Activated B cell treated with CpG ODN at 0.5 μM for 24 hours (primary cell): ENCODE data around the gene CDC16. TPM values are rescaled to one million over a fixed set of nuclear protein-coding genes. Genes with fewer than 3 reads are reported as not detected.

ENCODE experiments used
- ATAC-seq: fragments of 200-7000 bp; cut with Tn5 transposase; one replicate; pipeline ENCODE4 v1.10.0; 2021; ENCODE audit warnings: low read depth, mild to moderate bottlenecking, moderate library complexity
- CTCF ChIA-PET: fragments of 350-600 bp; sonication (Branson Sonifier 250); formaldehyde crosslinking; loops from one replicate; lab custom pipeline; 2021; ENCODE audit warnings: antibody characterized with exemption; lab: Charles Lee
- POLR2A ChIA-PET: fragments of 350-600 bp; sonication (Branson Sonifier 250); formaldehyde crosslinking; loops from one replicate; lab custom pipeline; 2021; ENCODE audit warnings: antibody characterized with exemption; lab: Charles Lee
- DNase-seq: peaks from one replicate; pipeline ENCODE4 v3.0.0; 2022
- H3K27ac Mint-ChIP-seq: one replicate; pipeline ENCODE4 v1.8.0; 2020; ENCODE audit warnings: mixed read lengths
- H3K27me3 Mint-ChIP-seq: one replicate; pipeline ENCODE4 v1.8.0; 2021; ENCODE audit warnings: mixed read lengths
- H3K36me3 Mint-ChIP-seq: one replicate; pipeline ENCODE4 v1.8.0; 2021; ENCODE audit warnings: low read depth, mixed read lengths
- H3K4me1 Mint-ChIP-seq: one replicate; pipeline ENCODE4 v1.8.0; 2021; ENCODE audit warnings: mixed read lengths
- H3K4me3 Mint-ChIP-seq: one replicate; pipeline ENCODE4 v1.8.0; 2020; ENCODE audit warnings: mild to moderate bottlenecking, mixed read lengths
- H3K9me3 Mint-ChIP-seq: one replicate; pipeline ENCODE4 v1.8.0; 2020; ENCODE audit warnings: mixed read lengths
- intact Hi-C: fragments of 100-400 bp; cut with micrococcal nuclease; formaldehyde crosslinking; loops from one replicate; pipeline ENCODE4 v1.15.1; 2024
- total RNA-seq: library from RNA; stranded (reverse); gene quantifications from 2 replicates; pipeline ENCODE4 v1.2.3, GENCODE V29; 2022
- TF ChIP-seq, protein P1 (sequence below): fragments of 200-600 bp; IDR thresholded peaks from one replicate; pipeline ENCODE4 v1.8.0; 2022; ENCODE audit warnings: antibody characterized with exemption, mild to moderate bottlenecking

CDC16 gene
- total RNA-seq, 1 donor from 2014 or later, result 98.0 TPM

DNA sequence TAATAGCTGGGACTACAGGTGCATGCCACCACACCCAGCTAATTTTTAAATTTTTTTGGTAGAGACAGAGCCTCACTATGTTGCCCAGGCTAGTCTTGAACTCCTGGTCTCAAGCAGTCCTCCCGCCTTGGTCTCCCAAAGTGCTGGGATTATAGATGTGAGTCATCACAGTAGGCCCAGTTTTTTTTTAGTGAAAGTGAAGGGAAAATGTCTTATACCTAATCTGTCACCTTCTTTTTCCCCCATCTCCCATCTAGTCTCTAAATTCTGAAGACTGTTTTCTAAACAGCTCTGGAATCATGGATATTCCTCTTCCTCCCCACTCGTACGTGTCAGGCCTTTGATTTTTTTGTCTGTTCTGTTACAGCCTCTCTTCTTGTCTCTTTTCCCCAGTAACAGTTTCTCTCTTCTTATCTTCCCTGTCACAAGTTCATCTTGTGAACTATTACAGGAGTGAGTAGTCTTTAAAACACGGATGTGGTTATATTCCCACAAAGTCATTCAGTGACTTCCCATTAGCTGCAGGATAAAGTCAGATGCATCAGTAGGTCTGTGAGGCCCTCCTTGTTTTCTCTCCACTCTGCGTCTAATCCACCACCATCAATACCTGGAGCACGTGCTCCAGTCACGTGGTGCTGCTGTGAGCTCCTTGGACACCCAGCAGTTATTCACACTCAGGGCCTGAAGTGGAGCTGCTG is 2.9 kb downstream of the CDC16 start:
- DNase-seq (no peak), ATAC-seq (no peak)
- no peaks in the 10 kb centered on the region for H3K27me3 Mint-ChIP-seq
- peak overlapping the region; percentile 9 for H3K4me3 Mint-ChIP-seq
- peaks cover 56% of the 10 kb centered on the region for H3K36me3 Mint-ChIP-seq
- H3K4me1 Mint-ChIP-seq, result peaks cover 22% of the 10 kb centered on the region
- TF ChIP-seq, protein P1, sequence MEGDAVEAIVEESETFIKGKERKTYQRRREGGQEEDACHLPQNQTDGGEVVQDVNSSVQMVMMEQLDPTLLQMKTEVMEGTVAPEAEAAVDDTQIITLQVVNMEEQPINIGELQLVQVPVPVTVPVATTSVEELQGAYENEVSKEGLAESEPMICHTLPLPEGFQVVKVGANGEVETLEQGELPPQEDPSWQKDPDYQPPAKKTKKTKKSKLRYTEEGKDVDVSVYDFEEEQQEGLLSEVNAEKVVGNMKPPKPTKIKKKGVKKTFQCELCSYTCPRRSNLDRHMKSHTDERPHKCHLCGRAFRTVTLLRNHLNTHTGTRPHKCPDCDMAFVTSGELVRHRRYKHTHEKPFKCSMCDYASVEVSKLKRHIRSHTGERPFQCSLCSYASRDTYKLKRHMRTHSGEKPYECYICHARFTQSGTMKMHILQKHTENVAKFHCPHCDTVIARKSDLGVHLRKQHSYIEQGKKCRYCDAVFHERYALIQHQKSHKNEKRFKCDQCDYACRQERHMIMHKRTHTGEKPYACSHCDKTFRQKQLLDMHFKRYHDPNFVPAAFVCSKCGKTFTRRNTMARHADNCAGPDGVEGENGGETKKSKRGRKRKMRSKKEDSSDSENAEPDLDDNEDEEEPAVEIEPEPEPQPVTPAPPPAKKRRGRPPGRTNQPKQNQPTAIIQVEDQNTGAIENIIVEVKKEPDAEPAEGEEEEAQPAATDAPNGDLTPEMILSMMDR, result no peak
- H3K27ac Mint-ChIP-seq, result no peak overlapping the region
- CTCF ChIA-PET, result interaction anchor here (1.3 kb wide), 1 partner anchor 20 kb away, joined by 3 read pairs; no protein-coding TSS in a partner anchor
- no peaks in the 10 kb centered on the region for H3K9me3 Mint-ChIP-seq
- intact Hi-C loops, result loop anchor here (5.0 kb wide), 1 partner anchor 1295 kb away; no protein-coding TSS in a partner anchor
- POLR2A ChIA-PET, result interaction anchor here (0.6 kb wide), 1 partner anchor 40 kb away, joined by 5 read pairs; no protein-coding TSS in a partner anchor

DNA sequence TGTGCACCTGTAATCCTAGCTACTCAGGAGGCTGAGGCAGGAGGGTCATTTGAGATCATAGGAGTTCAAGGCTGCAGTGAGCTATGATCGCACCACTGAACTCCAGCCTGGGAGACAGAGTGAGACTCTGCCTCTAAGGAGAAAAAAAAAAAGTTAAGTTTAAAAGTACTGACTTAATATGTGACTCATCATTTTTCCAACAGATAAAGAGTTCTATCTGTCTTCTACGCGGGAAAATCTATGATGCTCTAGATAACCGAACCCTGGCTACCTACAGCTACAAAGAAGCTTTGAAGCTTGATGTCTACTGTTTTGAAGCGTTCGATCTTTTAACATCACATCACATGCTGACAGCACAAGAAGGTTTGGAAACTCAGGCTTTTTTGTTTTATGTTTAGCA is 7.2 kb downstream of the CDC16 start:
- H3K9me3 Mint-ChIP-seq, result no peaks in the 10 kb centered on the region
- intact Hi-C loops, result no loop called here
- no peak overlapping the region for H3K27ac Mint-ChIP-seq
- TF ChIP-seq, protein P1, result no peak
- peaks cover 91% of the 10 kb centered on the region for H3K36me3 Mint-ChIP-seq
- ChIA-PET POLR2A (no interaction called here), CTCF (no interaction called here)
- no peaks in the 10 kb centered on the region for H3K27me3 Mint-ChIP-seq
- ATAC-seq (no peak), DNase-seq (no peak)
- no peak overlapping the region for H3K4me3 Mint-ChIP-seq
- peaks cover 3% of the 10 kb centered on the region for H3K4me1 Mint-ChIP-seq

DNA sequence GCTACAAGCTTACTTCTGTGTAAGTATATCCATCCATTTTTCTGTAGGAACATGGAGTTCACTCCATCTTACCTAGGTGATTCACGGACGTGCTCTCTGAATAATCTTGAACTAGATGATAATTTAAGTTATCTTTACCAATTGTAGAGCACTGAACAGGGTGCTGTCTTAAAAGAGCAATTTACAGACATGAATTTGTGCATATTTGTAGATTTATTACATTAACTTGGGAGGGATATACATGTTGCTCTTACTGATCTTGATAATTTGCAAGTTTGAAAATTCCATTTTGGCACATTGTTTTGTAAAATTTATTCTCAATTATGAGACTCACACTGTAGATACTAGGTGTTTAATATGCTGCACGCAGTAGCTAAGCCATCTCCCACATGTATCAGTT is 9.3 kb downstream of the CDC16 start:
- no peaks in the 10 kb centered on the region for H3K4me1 Mint-ChIP-seq
- no peak overlapping the region for H3K4me3 Mint-ChIP-seq
- CTCF ChIA-PET, result no interaction called here
- DNase-seq (no peak), ATAC-seq (no peak)
- peaks cover 91% of the 10 kb centered on the region for H3K36me3 Mint-ChIP-seq
- POLR2A ChIA-PET, result no interaction called here
- TF ChIP-seq, protein P1, result no peak
- H3K27ac Mint-ChIP-seq, result no peak overlapping the region
- H3K27me3 Mint-ChIP-seq, result no peaks in the 10 kb centered on the region
- no peaks in the 10 kb centered on the region for H3K9me3 Mint-ChIP-seq
- intact Hi-C loops, result no loop called here

DNA sequence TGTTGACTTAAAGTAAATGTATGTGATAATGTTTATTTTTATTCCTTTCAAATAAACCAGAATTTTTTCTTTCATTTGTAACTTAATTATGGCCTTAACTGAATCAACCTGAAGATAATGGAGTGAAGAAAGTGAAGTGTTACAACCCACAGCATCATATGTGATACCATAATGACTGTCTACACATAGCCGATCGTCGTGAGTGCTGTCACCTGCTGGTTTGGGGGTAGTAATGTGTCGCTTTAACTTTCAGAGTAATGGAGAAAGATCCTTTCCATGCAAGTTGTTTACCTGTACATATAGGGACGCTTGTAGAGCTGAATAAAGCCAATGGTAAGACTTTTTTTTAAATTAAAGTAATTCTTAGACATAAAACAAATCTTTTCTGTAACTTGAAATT is 9.9 kb downstream of the CDC16 start:
- Mint-ChIP-seq H3K4me1 (no peaks in the 10 kb centered on the region), H3K27ac (no peak overlapping the region), H3K9me3 (no peaks in the 10 kb centered on the region), H3K27me3 (no peaks in the 10 kb centered on the region), H3K4me3 (no peak overlapping the region), H3K36me3 (peaks cover 90% of the 10 kb centered on the region)
- CTCF ChIA-PET, result no interaction called here
- no peak for DNase-seq
- POLR2A ChIA-PET, result no interaction called here
- intact Hi-C loops, result no loop called here
- TF ChIP-seq, protein P1, result no peak
- ATAC-seq, result no peak

DNA sequence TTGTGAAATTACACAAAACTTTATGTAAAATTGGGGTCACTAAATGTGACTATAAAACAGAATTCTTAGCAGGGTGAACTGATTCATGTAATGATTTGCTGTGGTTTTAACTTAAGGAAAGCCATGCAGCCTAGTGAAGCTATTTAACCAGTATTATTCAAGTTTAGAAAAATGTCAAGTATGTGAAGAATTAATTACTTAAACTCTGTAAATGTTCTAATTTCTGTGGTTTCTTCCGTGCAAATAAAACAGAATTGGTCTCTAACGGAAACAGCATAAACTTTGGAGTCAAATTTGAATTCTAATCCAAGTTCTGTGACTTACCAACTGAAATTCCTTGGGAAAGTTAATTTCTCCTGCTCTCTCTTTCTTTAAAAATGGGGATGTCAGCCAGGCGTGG is 13.3 kb downstream of the CDC16 start:
- intact Hi-C loops, result no loop called here
- ChIA-PET POLR2A (no interaction called here), CTCF (no interaction called here)
- H3K27me3 Mint-ChIP-seq, result no peaks in the 10 kb centered on the region
- DNase-seq, result no peak
- H3K4me1 Mint-ChIP-seq, result no peaks in the 10 kb centered on the region
- H3K4me3 Mint-ChIP-seq, result no peak overlapping the region
- H3K27ac Mint-ChIP-seq, result no peak overlapping the region
- peaks cover 84% of the 10 kb centered on the region for H3K36me3 Mint-ChIP-seq
- TF ChIP-seq, protein P1, result no peak
- ATAC-seq, result no peak
- no peaks in the 10 kb centered on the region for H3K9me3 Mint-ChIP-seq
